Neural crest cell (in vitro differentiated cells): ENCODE measurements around the gene RRAD. TPM values are rescaled to one million over a fixed set of nuclear protein-coding genes. Genes with fewer than 3 reads are reported as not detected.

Source experiments
- DNase-seq: peaks from one replicate; pipeline ENCODE4 v3.0.0; 2021; ENCODE audit warnings: low read depth, mixed read lengths, low spot score
- H3K27ac Mint-ChIP-seq: one replicate; pipeline ENCODE4 v1.8.0; 2021; ENCODE audit warnings: mild to moderate bottlenecking, mixed read lengths; ENCODE audit not compliant: unreplicated experiment
- H3K27me3 Mint-ChIP-seq: 2 replicates; pipeline ENCODE4 v1.8.0; 2021; ENCODE audit warnings: low read depth, mild to moderate bottlenecking, mixed read lengths
- H3K36me3 Mint-ChIP-seq: 2 replicates; pipeline ENCODE4 v1.8.0; 2021; ENCODE audit warnings: low read depth, mild to moderate bottlenecking, mixed read lengths
- H3K4me1 Mint-ChIP-seq: 2 replicates; pipeline ENCODE4 v1.8.0; 2021; ENCODE audit warnings: mixed read lengths
- H3K4me3 Mint-ChIP-seq: one replicate; pipeline ENCODE4 v1.8.0; 2021; ENCODE audit warnings: mild to moderate bottlenecking, mixed read lengths
- H3K9me3 Mint-ChIP-seq: 2 replicates; pipeline ENCODE4 v1.8.0; 2021; ENCODE audit warnings: mixed read lengths
- CTCF ChIP-seq: fragments of 200-600 bp; sonication (generic); conservative IDR thresholded peaks from 2 replicates; pipeline ENCODE4 v1.5.0; 2021; ENCODE audit warnings: antibody characterized with exemption, mild to moderate bottlenecking
- total RNA-seq: library from RNA; stranded (reverse); gene quantifications from 2 replicates; pipeline ENCODE4 v1.2.1, GENCODE V29; 2021

The RRAD gene
- total RNA-seq, 1 donor from 2014 or later: 0.54 TPM

GRCh38 chr16:66952430-66953110 is 27.2 kb upstream of the RRAD start:
- Mint-ChIP-seq H3K4me1 (no peaks in the 10 kb centered on the region), H3K27me3 (peaks cover 45% of the 10 kb centered on the region), H3K36me3 (no peaks in the 10 kb centered on the region), H3K9me3 (no peaks in the 10 kb centered on the region), H3K27ac (no peak overlapping the region), H3K4me3 (no peak overlapping the region)
- no peak for DNase-seq
- no peak for TF ChIP-seq CTCF

GRCh38 chr16:66950971-66951790 is 25.8 kb upstream of the RRAD start:
- Mint-ChIP-seq H3K27ac (no peak overlapping the region), H3K27me3 (peaks cover 44% of the 10 kb centered on the region), H3K36me3 (no peaks in the 10 kb centered on the region), H3K9me3 (no peaks in the 10 kb centered on the region), H3K4me3 (no peak overlapping the region), H3K4me1 (no peaks in the 10 kb centered on the region)
- DNase-seq: no peak
- no peak for TF ChIP-seq CTCF

- Mint-ChIP-seq H3K4me3 (no peak overlapping the region), H3K27me3 (peaks cover 42% of the 10 kb centered on the region), H3K36me3 (no peaks in the 10 kb centered on the region), H3K4me1 (no peaks in the 10 kb centered on the region), H3K27ac (no peak overlapping the region), H3K9me3 (no peaks in the 10 kb centered on the region)
- TF ChIP-seq CTCF: no peak
- DNase-seq: no peak
Measured at GRCh38 chr16:66950437-66950836, 25.1 kb upstream of the RRAD start.

GRCh38 chr16:66949472-66949871 is 24.1 kb upstream of the RRAD start:
- H3K4me3 Mint-ChIP-seq: no peak overlapping the region
- no peak for TF ChIP-seq CTCF
- no peaks in the 10 kb centered on the region for H3K4me1 Mint-ChIP-seq
- H3K36me3 Mint-ChIP-seq: no peaks in the 10 kb centered on the region
- H3K27ac Mint-ChIP-seq: no peak overlapping the region
- no peak for DNase-seq
- H3K27me3 Mint-ChIP-seq: peaks cover 38% of the 10 kb centered on the region
- no peaks in the 10 kb centered on the region for H3K9me3 Mint-ChIP-seq

GRCh38 chr16:66948837-66949225 is 23.5 kb upstream of the RRAD start:
- no peak overlapping the region for H3K4me3 Mint-ChIP-seq

More at GRCh38 chr16:66948837-66949225, 23.5 kb upstream of the RRAD start:
- no peak for DNase-seq
- H3K4me1 Mint-ChIP-seq: no peaks in the 10 kb centered on the region
- no peaks in the 10 kb centered on the region for H3K9me3 Mint-ChIP-seq
- no peak for TF ChIP-seq CTCF
- H3K36me3 Mint-ChIP-seq: no peaks in the 10 kb centered on the region
- no peak overlapping the region for H3K27ac Mint-ChIP-seq
- H3K27me3 Mint-ChIP-seq: peaks cover 34% of the 10 kb centered on the region
